ENCODE data around the gene THSD8.

THSD8 gene

DNA sequence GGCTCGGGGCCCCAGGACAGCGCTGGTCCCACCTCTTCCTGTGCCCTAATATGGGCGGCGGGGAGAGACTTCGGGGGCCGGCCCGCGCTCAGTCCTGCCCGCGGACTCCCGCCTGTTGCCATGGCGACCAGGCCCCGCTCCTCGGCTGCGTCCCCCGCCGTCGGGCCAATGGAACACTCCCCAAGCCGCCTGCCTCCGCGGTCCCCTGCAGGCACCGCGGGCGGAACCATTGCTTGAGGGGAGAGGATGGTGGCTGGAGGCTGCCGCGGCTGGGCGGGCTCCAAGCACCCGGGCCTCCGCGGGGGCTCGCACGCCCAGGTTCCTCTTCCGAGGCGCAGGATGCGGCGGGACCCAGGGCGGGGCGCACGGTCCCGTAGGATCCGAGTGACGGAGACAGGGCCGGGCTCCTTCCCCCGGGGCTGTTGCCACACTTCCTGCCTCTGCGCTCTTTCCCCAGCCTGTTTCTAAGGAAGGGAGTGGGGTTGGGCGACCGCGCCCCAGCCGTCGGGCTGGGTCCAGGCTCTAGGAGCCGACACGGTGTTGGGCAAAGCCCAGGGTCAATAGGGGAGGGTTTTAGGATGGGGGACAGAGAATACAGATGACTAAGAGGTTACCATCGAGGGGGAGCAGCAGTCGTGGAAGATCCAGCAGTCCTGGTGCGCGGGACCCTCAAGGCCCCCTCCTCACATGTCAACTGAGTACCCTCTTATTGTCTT lies 11.8 kb upstream of the THSD8 start (continued):
- TF ChIP-seq ZNF626 (tag by site-specific recombination; IDR thresholded peaks at IDR 0.05), result no peak
- TF ChIP-seq MEIS1 (CRISPR knock-in tag; IDR thresholded peaks at IDR 0.05; ENCODE audit: borderline replicate concordance), result no peak
- TF ChIP-seq, protein P1, sequence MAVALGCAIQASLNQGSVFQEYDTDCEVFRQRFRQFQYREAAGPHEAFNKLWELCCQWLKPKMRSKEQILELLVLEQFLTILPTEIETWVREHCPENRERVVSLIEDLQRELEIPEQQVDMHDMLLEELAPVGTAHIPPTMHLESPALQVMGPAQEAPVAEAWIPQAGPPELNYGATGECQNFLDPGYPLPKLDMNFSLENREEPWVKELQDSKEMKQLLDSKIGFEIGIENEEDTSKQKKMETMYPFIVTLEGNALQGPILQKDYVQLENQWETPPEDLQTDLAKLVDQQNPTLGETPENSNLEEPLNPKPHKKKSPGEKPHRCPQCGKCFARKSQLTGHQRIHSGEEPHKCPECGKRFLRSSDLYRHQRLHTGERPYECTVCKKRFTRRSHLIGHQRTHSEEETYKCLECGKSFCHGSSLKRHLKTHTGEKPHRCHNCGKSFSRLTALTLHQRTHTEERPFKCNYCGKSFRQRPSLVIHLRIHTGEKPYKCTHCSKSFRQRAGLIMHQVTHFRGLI (tag by site-specific recombination; IDR thresholded peaks at IDR 0.05), result peak; percentile 95
- TF ChIP-seq ZNF133 (tag by site-specific recombination; IDR thresholded peaks at IDR 0.05), result no peak
- no peak; the same call in 1 of the 2 replicates for TF ChIP-seq ZFP3 (tag by site-specific recombination; IDR thresholded peaks at IDR 0.05; ENCODE audit: low read depth)
- TF ChIP-seq TRIM28 (IDR thresholded peaks at IDR 0.05; ENCODE audit: borderline replicate concordance, low read length), result no peak
- peak; percentile 36; the same call in 1 of the 2 replicates for TF ChIP-seq ZNF423 (tag by site-specific recombination; IDR thresholded peaks at IDR 0.05)
- TF ChIP-seq, protein P2, sequence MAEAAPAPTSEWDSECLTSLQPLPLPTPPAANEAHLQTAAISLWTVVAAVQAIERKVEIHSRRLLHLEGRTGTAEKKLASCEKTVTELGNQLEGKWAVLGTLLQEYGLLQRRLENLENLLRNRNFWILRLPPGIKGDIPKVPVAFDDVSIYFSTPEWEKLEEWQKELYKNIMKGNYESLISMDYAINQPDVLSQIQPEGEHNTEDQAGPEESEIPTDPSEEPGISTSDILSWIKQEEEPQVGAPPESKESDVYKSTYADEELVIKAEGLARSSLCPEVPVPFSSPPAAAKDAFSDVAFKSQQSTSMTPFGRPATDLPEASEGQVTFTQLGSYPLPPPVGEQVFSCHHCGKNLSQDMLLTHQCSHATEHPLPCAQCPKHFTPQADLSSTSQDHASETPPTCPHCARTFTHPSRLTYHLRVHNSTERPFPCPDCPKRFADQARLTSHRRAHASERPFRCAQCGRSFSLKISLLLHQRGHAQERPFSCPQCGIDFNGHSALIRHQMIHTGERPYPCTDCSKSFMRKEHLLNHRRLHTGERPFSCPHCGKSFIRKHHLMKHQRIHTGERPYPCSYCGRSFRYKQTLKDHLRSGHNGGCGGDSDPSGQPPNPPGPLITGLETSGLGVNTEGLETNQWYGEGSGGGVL (tag by site-specific recombination; IDR thresholded peaks at IDR 0.05), result peak; percentile 72
- TF ChIP-seq ZNF530 (tag by site-specific recombination; IDR thresholded peaks at IDR 0.05; ENCODE audit: low read depth), result no peak
- peak; percentile 88 for TF ChIP-seq IKZF3 (tag by site-specific recombination; IDR thresholded peaks at IDR 0.05)
- TF ChIP-seq TCF7L2 (IDR thresholded peaks at IDR 0.05; ENCODE audit: borderline replicate concordance, low read depth, low read length), result no peak
- TF ChIP-seq KLF10 (tag by site-specific recombination; IDR thresholded peaks at IDR 0.05), result peak; percentile 85
- TF ChIP-seq ZNF585B (tag by site-specific recombination; IDR thresholded peaks at IDR 0.05), result no peak
- peak; percentile 67 for TF ChIP-seq ZNF501 (tag by site-specific recombination; IDR thresholded peaks at IDR 0.05)
- peak; percentile 94 for TF ChIP-seq ZSCAN30 (tag by site-specific recombination; IDR thresholded peaks at IDR 0.05)
- TF ChIP-seq ZBTB26 (tag by site-specific recombination; optimal IDR thresholded peaks at IDR 0.05), result peak; percentile 98
- no peak for TF ChIP-seq ZNF488 (tag by site-specific recombination; IDR thresholded peaks at IDR 0.05)
- peak; percentile 100 for TF ChIP-seq ZNF561 (tag by site-specific recombination; IDR thresholded peaks at IDR 0.05; ENCODE audit: borderline replicate concordance)
- TF ChIP-seq ZNF514 (tag by site-specific recombination; IDR thresholded peaks at IDR 0.05), result no peak
- peak; percentile 62 for TF ChIP-seq ZNF335 (tag by site-specific recombination; conservative IDR thresholded peaks at IDR 0.05)
- peak; percentile 83 for TF ChIP-seq ZNF692 (tag by site-specific recombination; IDR thresholded peaks at IDR 0.05)
- TF ChIP-seq INSM2 (tag by site-specific recombination; IDR thresholded peaks at IDR 0.05), result peak; percentile 83; the same call in 1 of the 2 replicates
- no peak; the same call in 1 of the 2 replicates for TF ChIP-seq ZNF24 (tag by site-specific recombination; IDR thresholded peaks at IDR 0.05)
- TF ChIP-seq ZNF404 (tag by site-specific recombination; IDR thresholded peaks at IDR 0.05), result no peak
- TF ChIP-seq, protein P3, sequence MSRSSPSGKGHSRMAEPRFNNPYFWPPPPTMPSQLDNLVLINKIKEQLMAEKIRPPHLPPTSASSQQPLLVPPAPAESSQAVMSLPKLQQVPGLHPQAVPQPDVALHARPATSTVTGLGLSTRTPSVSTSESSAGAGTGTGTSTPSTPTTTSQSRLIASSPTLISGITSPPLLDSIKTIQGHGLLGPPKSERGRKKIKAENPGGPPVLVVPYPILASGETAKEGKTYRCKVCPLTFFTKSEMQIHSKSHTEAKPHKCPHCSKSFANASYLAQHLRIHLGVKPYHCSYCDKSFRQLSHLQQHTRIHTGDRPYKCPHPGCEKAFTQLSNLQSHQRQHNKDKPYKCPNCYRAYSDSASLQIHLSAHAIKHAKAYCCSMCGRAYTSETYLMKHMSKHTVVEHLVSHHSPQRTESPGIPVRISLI (tag by site-specific recombination; IDR thresholded peaks at IDR 0.05), result no peak
- TF ChIP-seq ZFP37 (tag by site-specific recombination; IDR thresholded peaks at IDR 0.05), result 0 out of 2 replicates have a peak, but pooled peaks have one; percentile 28
- TF ChIP-seq, protein P4, sequence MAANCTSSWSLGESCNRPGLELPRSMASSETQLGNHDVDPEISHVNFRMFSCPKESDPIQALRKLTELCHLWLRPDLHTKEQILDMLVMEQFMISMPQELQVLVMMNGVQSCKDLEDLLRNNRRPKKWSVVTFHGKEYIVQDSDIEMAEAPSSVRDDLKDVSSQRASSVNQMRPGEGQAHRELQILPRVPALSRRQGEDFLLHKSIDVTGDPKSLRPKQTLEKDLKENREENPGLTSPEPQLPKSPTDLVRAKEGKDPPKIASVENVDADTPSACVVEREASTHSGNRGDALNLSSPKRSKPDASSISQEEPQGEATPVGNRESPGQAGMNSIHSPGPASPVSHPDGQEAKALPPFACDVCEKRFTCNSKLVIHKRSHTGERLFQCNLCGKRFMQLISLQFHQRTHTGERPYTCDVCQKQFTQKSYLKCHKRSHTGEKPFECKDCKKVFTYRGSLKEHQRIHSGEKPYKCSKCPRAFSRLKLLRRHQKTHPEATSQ (tag by site-specific recombination; IDR thresholded peaks at IDR 0.05), result peak; percentile 68; the same call in 1 of the 2 replicates
- TF ChIP-seq YY1 (tag by site-specific recombination; IDR thresholded peaks at IDR 0.05), result 0 out of 2 replicates have a peak, but pooled peaks have one; percentile 49
- no peak for TF ChIP-seq ZNF19 (tag by site-specific recombination; IDR thresholded peaks at IDR 0.05; ENCODE audit: low read depth)
